Frontal cortex (tissue), 4 donors: ENCODE measurements around the gene METRNL. TPM values are rescaled to one million over a fixed set of nuclear protein-coding genes. Genes with fewer than 3 reads are reported as not detected.
"Not testable (repeated sequence)": the region's sequence is repeated elsewhere in the genome, so short reads cannot be mapped to it uniquely, and the experiment has no call there.

Experiments used
- DNase-seq, 2 donors: peaks; one replicate each; pipeline ENCODE4 v3.0.0; 2012; ENCODE audit warnings: low spot score in 2 of 2
- FAIRE-seq: peaks from 2 replicates; lab custom pipeline; 2012; peaks lifted over from hg19 to GRCh38; lab: Jason Lieb, UNC
- total RNA-seq: library from RNA; depleted of rRNA; stranded (reverse); fragments of >200 nt; gene quantifications from one replicate; pipeline ENCODE4 v1.2.3, GENCODE V29; 2014
- donor health status: control.
- donor health status: control.
- donor health status: control.

METRNL gene
- total RNA-seq, 1 donor from 2014 or later, result 45.2 TPM

DNA sequence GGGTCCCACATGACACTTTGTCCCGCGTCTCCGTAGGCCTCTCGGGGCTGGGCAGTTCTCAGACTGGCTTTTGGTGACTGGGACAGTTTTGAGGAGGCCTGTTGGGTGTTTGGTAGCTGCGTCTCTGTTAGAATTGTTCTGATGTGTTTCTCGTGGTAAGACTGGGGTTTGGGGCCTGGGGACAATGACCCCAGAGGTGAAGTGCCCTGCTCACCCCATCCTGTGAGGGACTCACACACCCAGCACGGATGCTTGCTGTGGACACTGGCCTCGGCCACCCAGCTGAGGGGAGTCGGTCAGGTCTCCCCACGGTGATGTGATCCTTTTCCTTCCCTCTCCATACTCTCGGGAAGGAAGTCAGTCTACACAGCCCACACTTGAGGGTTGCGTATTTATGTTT, 50.3 kb downstream of the METRNL start:
- no peak for DNase-seq
- FAIRE-seq, result no peak

DNA sequence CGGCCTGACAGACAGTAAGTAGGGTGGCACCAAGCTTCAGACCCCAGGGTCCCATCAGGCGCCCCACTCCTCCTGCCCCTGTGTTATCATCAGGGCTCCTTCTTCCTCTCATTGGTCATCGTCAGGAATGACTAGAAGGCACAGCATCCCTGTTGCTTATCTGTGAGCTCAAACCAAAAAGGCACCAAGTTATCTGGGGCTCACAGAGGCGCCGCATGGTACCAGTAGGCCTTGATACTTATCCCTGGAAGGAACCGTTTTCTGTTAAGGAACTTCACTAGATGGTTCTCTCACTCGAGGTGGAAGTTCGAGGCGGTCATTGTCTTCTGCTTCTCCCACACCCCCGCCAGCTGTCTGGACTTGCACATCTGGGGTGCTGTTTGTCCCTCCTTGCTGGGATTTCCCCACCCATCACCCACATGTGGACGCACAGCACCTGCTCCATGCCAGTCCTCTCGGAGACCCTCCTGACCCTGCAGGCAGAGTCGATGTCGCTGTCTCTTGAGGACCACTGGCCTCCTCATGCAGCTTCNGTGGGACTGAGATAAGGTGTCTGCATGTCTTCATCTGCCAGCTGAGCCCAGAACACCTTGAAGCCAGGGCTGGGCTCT, 52.1 kb downstream of the METRNL start:
- no peak for DNase-seq
- no peak for FAIRE-seq

DNA sequence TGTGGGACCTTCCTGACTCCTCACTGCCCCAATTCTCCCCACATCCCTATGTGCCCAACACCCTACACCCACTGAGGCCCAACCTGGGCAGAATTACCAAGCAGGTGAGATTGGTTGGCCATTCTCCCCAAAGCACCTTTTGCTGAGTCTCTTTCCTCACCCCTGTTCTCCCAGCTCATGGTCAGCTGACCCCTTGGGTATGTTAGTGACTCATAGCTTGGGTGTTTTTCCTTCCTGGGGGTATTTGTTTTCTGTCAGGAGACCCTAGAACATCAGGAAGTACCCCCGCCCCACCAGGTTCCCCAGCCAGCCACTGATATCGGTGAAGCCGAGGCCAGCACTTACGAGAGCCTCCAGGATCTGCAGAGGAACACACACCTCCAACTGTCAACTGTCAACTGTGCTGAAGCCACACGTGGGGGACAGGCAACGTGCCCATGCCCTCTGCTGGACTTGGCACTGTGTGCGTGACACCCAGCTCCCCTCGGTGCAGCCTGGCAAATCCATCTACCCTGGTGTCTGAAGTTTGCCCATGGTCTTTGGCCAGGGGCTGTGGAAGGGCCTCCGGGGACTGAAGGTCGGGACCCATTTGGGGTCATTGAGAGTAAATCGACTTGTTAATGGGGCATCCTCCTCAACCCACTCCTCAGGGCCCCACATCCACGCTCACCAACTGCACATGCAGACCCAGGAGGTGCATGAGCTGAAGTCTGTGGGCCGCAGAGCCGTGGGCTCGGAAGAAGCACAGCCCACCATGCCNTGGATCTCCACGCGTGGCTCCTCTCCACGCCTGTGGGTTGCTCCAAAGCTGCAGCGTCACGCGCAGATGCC, 53.1 kb downstream of the METRNL start:
- DNase-seq (no peak), FAIRE-seq (no peak)

DNA sequence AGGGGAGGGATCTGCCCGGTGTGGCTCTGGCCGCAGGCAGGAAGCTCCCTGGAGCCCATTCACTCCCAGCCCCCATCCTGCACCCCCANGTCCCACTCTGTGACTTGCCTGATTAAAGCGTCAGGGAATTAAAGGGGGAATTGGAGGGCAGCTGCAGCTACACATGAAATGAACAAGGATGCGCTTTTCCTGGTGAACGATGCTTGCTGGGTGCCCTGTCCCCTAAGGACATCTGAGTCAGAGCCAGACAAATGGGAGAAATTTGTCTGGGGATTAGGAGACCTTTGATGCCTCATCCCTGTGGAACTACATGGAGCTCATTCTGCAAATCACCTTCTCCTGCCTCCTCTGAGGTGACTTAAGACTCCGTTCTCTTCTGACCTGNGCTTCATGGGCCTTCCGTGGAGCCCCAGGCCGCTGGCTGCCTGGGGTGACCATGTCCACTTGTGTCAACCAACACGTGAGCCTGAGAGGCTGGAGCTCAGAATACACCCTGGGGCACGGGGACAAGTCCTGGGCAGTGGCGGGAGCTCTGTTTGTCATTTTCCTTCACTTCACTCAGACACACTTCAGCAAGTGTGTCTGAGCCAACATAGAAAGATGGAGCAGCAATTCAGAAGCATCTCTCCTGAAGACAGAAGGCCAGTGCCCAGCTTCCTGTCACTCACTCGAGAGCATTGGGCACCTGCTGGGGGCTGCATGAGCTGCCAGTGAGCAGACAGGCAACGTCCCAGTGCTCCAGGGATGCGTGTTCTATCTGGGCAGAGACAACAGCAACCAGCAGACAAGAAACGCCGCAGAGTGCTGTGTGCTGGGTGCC, 54.1 kb downstream of the METRNL start:
- DNase-seq, result no peak
- FAIRE-seq, result no peak

DNA sequence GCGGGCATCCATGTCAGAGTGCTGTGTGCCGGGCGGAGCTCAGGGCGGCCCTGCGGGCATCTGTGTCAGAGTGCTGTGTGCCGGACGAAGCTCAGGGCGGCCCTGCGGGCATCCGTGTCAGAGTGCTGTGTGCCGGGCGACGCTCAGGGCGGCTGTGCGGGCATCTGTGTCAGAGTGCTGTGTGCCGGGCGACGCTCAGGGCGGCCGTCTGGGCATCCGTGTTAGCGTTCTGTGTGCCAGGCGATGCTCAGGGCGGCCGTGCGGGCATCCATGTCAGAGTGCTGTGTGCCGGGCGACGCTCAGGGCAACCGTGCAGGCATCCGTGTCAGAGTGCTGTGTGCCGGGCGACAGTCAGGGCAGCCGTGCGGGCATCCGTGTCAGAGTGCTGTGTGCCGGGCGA, 55.0 kb downstream of the METRNL start:
- DNase-seq, FAIRE-seq: not testable (repeated sequence)

DNA sequence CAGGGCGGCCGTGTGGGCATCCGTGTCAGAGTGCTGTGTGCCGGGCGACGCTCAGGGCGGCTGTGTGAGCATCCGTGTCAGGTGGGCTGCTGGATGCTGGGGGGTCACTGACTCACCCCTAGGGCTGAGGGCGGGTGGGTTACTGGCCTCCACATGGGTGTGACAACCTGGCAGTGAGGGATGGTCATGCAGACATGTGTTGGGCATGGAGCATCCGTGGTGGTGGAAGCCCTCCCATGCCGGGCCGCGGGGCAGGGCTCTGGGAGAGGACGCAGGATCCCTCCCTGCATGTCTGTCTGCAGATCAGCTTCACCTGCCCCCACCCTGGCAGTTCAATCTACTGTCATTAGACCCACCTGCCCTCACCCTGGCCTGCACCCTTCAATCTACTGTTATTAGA, 56.3 kb downstream of the METRNL start:
- FAIRE-seq, result no peak
- no peak for DNase-seq

DNA sequence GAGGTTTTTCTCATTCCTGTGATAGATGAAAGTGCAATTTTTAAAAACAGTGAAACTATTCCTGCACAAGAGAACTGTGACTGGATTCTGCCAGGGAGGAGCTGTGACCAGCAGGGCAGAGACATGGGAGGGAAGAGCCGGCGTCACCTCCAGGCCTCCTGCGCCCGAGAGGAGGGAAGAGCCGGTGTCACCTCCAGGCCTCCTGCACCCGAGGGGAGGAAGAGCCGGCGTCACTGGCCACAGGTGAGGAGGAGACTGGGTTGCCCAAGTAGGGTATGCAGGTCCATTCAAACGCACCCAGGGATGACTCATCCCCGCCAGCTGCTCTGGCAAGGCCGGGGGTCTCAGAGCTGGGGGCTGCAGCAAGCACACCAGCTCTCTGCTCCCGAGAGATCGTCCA, 56.7 kb downstream of the METRNL start:
- no peak for FAIRE-seq
- DNase-seq, result no peak

DNA sequence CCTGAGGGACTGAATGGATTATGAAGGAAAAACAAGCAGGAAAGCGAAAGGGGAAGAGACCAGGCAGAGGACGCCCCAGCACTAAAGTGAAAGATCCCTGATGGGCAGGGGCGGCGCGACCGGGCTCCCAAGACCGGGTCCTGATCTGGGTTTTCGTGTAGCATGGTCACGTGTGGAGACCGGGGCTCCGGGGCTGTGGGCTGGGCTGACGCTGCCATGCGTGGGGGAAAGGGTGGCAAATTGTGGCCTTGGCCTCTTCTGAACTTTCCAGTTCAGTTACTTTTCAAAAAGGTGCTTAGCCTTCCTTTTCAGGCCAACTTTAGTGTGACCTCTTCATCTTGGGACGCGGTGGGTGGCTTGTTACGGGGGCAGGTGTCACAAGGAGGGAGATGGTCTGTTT, 57.5 kb downstream of the METRNL start:
- DNase-seq (no peak), FAIRE-seq (no peak)

DNA sequence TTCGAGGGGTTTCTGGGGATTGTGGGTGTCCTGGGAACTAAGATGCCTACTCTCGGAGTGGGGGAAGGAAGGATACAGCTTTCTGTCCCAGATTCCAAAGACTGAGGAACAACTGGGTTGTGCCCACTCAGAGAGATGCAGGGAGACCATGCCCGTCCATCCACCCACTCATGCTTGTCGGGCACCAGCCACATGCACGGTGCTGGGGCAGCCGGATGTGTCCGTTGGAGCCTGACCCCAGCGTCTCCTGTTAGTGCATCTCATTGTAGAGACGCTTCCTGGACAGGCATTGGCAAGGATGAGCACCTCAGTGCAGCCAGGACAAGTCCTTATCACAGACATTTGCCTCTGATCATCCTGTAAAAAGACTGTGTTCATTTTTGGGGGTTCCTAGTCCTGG, 58.1 kb downstream of the METRNL start:
- FAIRE-seq, result no peak
- no peak for DNase-seq

DNA sequence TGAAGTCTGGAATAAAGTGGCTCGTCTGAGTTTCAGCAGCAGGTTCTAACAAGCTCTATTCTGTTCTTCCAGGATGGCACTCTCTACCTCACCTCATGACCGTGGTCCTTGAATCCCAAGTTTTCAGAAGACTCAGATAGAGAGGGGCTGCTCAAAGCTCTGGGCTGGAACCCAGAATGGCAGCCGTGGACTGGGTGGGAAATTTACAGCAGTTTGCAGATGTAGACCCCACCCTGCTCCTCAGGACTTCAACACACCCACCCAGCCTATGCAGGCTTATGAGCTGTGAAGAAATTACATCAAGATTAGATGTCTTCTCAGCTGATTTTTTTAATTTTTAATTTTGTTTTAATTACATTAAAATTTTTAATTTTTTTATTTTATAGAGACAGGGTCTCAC, 59.4 kb downstream of the METRNL start:
- DNase-seq, result no peak
- no peak for FAIRE-seq

DNA sequence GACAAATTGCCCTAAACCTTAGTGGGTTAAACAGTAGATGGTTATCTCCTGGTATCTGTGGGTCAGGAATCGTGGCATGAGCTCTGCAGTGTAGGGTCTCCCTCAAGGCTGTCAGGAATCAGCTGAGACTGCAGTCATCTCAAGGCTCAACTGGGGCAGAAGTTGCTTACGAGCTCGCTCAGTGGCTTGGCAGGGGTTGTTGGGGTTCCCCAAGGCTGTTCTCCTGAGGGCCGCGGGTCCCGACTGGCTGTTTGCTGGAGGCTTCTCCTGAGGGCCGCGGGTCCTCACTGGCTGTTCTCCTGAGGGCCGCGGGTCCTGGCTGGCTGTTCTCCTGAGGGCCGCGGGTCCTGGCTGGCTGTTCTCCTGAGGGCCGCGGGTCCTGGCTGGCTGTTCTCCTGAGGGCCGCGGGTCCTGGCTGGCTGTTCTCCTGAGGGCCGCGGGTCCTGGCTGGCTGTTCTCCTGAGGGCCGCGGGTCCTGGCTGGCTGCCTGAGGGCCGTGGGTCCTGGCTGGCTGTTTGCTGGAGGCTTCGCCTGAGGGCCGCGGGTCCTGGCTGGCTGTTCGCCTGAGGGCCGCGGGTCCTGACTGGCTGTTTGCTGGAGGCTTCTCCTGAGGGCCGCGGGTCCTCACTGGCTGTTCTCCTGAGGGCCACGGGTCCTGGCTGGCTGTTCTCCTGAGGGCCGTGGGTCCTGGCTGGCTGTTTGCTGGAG, 60.3 kb downstream of the METRNL start:
- DNase-seq, FAIRE-seq: not testable (repeated sequence)

DNA sequence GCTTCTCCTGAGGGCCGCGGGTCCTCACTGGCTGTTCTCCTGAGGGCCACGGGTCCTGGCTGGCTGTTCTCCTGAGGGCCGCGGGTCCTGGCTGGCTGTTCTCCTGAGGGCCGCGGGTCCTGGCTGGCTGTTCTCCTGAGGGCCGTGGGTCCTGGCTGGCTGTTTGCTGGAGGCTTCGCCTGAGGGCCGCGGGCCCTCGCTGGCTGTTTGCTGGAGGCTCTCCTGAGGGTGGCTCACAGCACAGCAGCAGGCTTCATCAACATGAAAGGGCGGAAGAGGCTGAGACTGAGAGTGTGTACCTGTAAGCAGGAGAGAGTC, 60.8 kb downstream of the METRNL start:
- not testable (repeated sequence) for FAIRE-seq, DNase-seq

DNA sequence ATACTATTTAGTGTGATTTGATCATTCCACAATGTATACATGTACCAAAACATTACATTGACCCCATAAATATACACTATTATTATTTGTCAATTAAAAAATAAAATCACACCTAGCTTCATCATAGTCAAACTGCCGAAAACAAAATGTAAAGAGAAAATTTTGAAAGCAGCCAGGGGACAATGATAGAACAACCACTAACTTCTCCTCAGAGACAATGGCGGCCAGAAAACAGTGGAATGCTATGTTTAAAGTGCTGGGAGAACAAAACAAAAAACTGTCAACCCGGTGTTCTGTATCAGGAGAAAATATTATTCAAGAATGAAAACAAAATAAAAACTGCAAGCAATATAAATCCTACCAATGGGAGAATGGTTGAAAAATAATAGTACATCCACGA, 63.2 kb downstream of the METRNL start:
- DNase-seq, result no peak
- no peak for FAIRE-seq

DNA sequence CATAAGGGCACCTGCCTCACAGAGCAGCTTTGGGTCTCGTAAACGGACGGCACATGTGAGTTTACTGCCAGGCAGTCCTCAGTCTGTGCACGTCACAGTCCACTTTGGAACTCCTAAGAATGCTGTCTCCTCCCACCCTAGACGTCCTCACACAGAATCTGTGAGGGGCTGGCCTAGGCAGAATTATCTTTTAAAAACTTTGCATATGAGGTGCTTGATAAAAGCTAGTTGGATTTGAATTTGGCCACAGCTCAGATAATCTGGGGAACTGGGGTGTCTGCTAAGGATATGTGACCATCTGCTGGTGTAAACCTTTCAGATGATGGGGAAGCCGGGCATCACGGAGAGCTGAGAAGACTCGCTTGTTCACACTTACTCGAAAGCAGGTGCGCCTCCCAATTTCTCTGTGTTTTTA, 64.4 kb downstream of the METRNL start:
- FAIRE-seq (no peak), DNase-seq (no peak)

Other genes starting within 250 kb of the METRNL start
- gene ZNF750, start 239.6 kb upstream of the METRNL start, total RNA-seq, result not detected